HG03139 (cell line): Measurements from ENCODE around the gene ARHGAP23.
"Not testable (repeated sequence)": the region's sequence is repeated elsewhere in the genome, so short reads cannot be mapped to it uniquely, and the experiment has no call there.

ENCODE experiments used
- ATAC-seq: cut with Tn5 transposase; IDR thresholded peaks from one replicate; pipeline ENCODE4 v1.9.1; 2021; ENCODE audit not compliant: unreplicated experiment

ARHGAP23 gene

GRCh38 chr17:38484242-38485145 is 56.2 kb downstream of the ARHGAP23 start:
- not testable (repeated sequence) for ATAC-seq

DNA sequence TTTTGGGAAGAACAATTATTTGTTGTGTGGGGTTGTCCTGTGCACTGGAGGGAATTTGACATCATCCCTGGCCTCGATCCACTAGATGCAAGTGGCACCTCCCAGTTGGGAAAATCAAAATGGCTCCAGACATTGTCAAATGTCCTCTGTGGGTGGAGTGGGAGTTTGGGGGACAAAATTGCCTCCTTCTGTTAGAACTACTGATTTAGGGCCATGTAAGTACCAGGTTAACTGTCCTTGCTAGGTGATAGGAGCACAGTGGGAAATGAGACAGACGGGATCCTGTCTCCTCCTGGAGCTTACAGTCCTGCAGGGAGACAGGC is 56.8 kb downstream of the ARHGAP23 start:
- ATAC-seq = no peak

DNA sequence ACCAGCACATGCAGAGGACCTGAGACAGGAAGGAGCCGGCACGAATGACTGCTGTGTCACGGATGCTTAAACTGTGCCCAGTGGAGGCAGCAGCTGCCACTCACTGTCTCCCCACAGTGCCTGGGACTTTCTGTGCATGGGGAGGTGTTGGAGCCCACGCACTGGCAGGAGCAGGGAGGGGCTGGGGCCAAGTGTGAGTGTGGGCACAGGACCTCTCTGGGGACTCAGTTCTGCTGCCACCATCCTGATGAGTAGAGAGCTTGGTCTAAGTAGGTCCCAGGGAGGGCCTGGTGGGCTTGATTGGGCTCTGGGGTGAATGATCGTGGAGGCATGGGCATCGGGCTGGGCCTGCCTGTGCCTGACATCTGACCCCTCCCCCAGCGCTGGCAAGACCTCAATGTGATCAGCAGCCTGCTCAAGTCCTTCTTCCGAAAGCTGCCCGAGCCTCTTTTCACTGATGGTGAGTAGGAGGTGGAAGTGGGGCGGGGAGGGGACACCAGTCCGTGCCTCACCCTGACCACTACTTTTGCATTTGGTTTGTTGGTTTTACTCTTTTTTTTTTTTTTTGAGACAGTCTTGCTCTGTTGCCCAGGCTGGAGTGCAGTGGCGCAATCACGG is 57.5 kb downstream of the ARHGAP23 start:
- ATAC-seq = not testable (repeated sequence)

DNA sequence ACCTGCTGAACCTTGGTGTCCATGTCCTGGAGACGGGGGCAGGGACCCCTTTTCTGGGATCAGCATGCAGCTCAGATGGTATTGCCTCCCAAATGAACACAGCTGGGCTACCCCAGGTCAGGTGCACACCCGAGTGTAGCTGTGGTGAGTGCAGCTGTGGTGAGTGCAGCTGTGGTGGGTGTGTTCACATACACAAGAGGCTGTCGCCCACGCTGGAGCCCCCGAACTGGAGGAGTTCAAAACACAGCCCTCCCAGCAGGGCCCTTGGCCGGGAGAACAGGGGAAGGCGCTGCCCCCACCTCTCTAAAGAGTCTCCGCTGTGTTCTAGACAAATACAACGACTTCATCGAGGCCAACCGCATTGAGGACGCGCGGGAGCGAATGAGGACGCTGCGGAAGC is 61.5 kb downstream of the ARHGAP23 start:
- ATAC-seq = not testable (repeated sequence)

DNA sequence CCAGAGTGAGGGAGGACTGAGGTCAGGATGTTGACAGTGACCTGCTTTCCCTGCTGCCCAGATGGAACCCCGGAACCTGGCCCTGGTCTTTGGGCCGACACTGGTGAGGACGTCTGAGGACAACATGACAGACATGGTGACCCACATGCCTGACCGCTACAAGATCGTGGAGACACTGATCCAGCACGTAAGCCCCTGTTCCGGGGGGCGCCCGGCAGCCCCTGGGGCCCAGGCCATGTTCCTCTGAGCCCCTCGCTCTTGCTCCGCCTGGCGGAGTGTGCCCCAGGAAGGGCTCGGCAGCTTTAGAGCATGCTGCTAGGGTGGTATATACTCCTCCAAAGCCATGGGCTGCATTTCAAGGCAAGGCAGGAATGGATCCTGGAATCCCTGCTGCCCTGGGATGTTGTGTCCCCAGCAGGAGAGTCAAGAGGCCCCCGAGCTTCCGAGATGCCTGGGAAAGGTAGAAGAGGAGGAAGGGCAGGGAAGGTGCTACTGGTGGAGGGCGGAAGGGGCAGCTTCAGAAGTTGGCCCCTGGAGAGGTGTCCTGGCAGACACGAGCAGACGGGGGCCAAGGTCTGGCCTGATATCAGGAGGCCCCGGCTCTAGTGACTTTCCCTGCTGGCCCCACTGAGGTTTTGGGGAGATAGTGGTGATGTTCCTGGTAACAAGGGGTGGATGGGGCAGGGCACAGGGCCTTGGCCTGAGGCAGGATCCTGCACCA is 63.2 kb downstream of the ARHGAP23 start:
- ATAC-seq = not testable (repeated sequence)

DNA sequence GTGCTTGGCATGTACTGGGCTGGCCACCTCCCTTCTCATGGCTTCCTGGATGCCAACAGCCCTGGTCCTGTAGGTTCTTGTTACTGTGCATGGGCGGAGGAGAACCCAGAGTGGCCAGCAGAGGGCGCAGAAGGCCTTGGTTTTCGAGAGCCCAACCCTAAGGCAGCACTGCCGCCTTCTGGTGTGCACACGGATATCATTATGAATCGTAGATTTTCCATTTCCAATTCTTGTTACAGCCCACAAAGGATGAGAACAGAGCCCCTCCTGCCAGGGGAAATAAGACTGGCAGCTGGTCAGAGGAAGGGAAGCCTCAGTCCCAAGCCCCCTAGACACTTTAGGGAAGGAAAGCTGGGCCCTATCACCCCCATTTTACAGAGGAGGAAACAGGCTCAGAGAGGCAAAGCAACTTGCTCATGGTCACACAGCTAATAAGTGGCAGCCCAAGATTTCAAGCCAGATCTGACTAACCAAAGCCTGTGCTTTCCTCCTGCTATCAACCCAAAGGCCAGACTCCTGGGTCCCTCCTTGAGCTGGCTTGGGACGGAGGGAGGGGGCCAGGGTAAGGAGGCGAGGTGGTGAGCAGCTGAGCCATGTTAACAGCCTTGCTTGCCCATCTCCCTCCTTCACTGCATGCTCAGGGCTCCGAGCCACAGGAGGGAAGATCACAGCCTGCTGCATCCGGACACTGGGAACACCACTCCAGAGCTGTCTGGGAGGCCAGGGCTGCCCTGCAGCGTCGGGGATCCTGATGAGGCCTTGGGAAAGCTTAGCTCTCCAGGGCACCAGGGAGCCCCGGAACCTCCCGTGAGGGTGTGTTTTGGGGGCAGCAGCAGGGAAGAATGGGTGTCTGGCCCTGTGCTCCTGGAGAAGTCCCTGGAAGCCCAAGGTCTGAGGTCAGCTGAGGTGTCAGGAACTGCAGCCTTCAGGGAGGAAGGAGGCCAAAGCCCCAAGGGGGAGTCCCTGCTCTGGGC is 64.1 kb downstream of the ARHGAP23 start:
- not testable (repeated sequence) for ATAC-seq

DNA sequence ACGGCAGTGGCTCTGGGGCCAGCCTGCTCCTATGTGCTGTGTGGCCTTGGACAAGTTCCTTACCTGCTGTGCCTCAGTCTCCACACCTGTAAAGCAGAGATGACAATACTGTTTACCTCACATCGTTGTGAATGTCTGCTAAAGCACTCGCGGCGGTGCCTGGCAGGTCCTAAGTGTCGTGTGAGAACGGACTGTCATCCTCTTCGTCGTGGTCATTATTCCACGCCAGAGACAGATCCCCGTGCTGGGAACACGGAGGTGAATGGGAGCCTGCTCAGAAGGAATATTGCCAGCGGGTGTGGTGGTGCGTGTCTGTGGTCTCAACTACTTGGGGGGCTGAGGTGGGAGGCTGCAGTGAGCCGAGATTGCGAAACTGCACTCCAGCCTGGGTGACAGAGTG is 65.9 kb downstream of the ARHGAP23 start:
- not testable (repeated sequence) for ATAC-seq

GRCh38 chr17:38497656-38498055 is 69.4 kb downstream of the ARHGAP23 start:
- ATAC-seq = not testable (repeated sequence)

GRCh38 chr17:38498353-38498752 is 70.1 kb downstream of the ARHGAP23 start:
- no peak for ATAC-seq

DNA sequence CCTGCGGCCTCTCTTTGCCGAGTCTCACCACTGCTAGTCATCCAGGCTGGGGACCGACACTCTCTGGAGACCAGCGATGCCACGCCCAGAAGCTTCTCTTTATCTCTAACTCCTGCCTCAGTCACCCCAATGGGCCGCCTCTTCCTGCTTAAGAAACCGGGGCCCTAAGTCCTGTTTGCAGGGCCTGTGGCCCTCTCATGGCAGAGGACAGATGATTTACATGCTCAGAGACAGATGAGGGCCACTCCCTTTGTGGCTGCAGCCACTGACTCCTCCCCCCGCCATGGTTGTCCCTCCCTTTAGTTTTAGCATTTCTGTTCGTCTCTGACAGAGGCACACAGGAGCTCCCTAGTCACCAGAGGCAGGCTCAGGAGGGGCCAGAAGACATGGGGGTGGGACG is 71.0 kb downstream of the ARHGAP23 start:
- ATAC-seq = not testable (repeated sequence)

GRCh38 chr17:38501718-38502117 is 73.5 kb downstream of the ARHGAP23 start:
- ATAC-seq = not testable (repeated sequence)

DNA sequence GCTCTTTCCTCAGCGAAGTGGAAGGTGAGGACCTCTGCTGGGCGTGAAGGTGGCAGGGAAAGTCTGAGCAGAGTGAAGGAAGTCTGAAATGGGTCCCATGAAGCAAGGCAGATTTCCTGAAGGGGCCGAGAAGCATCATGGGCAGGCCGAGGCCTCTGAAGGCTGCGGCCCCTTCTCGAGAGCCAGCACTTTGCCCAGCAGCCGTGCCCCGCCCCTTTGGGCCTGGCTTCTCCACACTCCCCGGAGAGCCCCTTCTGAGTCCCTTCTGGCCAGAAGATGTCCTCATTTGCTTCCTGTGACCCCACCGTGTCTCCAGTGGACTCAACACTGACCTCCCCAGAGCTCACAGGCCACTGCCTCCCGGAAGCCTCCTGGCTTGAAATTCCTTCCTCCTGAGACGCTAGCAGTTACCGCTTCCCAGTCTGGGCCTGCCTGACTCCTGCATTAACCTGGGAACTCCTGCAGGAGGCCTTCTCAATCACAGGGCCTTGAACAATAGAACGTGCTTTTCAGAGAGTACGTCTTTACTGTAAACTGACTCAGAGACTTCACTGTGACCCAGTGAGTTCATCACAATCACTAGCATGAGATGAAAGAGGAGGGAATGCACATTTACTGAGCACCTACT is 75.1 kb downstream of the ARHGAP23 start:
- not testable (repeated sequence) for ATAC-seq

DNA sequence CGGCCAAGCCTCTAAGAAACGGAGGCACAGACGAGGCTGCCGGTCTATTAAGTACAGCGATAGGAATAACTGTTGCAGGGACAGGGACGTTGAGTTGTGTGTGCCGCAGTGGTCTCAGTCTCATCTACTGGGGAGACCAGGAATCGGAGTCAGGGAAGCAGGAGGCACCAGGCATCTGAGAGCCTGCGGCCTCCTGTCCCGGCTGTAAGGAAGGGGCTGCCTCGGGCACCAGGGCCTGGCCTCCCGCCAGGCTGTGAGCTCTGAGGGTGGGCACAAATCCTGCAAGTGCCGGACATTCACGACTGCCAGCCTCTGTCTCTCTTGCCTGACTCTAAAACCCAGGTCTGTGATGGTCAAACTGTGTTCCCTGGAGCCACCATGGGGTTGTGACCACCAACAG is 76.0 kb downstream of the ARHGAP23 start:
- ATAC-seq = no peak

- no peak for ATAC-seq
These were observed 79.2 kb downstream of the ARHGAP23 start for GRCh38 chr17:38507436-38507835.

DNA sequence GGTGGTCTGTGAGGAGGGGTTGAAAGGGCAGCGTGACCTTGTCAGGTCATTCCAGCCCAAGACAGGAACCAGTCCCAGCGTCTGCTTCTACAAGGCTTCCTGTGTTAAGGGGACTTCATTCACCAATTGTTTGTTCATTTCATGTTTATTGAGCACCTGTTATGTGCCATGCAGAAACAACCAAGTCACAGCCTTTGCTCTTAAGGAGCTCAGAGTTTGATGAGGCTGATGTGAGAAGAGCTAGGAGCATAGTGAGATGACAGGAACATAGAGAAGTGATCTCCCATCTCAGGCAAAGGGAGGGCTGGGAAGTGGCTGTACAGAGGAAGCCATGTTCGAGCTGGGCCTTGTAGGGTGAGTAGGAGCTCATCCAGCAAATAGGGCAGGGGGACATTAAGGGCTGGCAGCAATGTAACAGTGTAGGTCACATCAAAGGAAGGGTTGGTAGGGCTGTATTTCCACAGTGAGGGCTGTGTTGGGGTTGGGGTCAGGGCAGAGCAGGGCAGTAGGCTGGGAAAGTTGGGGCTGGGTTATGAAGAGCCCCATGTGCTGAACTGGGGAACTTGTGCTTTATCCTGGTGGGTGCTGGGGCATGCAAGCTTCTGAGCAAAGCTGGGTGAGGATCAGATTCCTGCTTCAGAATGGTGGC is 79.8 kb downstream of the ARHGAP23 start:
- no peak for ATAC-seq

DNA sequence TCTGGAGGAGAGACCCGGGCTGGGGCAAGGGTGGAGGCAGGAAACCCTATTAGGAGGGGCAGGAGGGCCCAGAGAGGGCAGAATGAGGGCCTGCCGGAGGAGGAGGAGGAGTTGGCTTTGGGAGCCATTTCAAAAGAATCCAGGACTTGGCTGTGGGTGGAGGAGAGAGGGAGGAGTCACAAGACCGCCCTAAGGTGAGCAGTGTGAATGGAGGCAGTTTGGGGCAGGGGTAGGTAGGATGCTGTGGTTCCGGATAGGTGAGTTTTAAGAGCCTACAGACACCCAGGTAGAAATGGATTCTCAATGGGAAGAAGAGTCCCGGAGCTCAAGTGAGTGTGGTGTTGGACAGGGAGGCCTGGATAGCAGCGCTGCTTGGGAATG is 80.3 kb downstream of the ARHGAP23 start:
- ATAC-seq = no peak

DNA sequence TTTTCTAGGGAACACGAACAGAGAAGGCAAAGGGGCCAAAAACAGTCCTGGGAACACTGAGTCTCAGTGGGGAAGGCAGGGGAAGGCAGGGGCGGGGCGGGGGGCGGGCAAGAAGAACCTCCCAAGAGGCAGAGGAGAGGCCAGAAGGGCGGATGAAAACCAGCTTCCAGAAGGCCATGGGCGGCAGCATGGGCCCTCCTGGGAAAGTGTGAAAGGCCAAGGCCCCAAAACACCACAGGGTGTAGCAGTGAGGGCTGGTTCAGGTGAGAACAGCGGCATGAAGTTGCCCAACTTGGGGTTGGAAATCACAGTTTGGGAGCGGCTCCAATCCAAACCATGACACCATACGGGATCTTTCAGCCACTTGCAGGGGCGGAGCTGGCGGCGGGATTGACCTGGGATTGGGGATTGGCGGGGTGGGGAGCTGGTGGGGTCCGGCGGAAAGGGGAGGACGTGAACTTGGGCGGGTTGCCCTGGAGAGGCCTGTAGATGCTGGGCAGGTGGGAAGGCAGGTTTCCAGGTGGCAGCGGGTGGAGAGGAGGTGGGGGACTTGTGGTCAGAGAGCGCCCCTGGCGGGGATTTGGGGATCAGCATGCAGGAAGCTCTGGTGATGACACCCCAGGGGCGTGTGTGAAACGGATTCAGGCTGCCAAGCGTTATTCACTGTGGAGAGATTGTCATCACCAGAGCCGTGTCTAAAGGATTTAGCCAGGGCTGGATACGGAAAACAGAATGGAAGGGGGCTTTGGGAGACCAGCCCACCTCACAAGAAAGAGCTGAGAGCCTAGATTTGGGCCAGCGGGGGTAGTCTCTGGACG is 80.9 kb downstream of the ARHGAP23 start:
- no peak for ATAC-seq

DNA sequence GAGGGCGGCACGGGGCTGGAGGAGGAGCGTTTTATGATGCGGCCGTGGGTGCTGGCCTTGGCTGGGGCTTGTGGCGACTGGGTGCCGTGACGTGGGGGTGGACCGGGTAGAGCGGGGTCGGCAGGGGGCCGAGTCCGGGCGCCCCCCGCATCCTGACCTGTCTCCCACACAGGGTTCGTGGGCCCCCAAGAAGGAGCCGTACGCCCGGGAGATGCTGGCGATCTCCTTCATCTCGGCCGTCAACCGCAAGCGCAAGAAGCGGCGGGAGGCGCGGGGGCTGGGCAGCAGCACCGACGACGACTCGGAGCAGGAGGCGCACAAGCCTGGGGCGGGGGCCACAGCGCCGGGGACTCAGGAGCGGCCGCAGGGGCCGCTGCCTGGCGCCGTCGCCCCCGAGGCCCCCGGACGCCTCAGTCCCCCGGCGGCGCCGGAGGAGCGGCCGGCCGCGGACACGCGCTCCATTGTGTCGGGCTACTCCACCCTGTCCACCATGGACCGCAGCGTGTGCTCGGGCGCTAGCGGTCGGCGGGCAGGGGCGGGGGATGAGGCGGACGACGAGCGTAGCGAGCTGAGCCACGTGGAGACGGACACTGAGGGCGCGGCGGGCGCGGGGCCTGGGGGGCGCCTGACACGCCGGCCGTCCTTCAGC is 81.6 kb downstream of the ARHGAP23 start:
- ATAC-seq = no peak
